HepG2 (cell line): ENCODE results near the gene CDK2AP2. TPM values are rescaled to one million over a fixed set of nuclear protein-coding genes. Genes with fewer than 3 reads are reported as not detected.

ENCODE experiments used
- ATAC-seq: fragments of 200-7000 bp; cut with Tn5 transposase; 3 replicates; pipeline ENCODE4 v1.9.1; 2020; ENCODE audit warnings: mild to moderate bottlenecking, moderate library complexity
- BruUV-seq: library from RNA; stranded (reverse); fragments of 400-500 nt; replicated peaks from 2 replicates; lab custom pipeline; 2021; lab: Mats Ljungman, UMichigan
- CTCF ChIA-PET: fragments of 300-600 bp; formaldehyde crosslinking; extraction: SDS; loops from one replicate; lab custom pipeline; 2021; ENCODE audit warnings: low total read pairs, inconsistent platforms, low intra/inter-chr PET ratio; lab: Yijun Ruan, JAX
- POLR2A ChIA-PET: fragments of 350-600 bp; sonication (Branson Sonifier 250); formaldehyde crosslinking; loops from one replicate; lab custom pipeline; 2020; ENCODE audit warnings: antibody characterized with exemption, inconsistent platforms; lab: Yijun Ruan, JAX
- DNase-seq: peaks from one replicate; pipeline ENCODE4 v3.0.0-alpha.2; 2015; ENCODE audit warnings: low spot score
- FAIRE-seq: peaks from 3 replicates; lab custom pipeline; 2011; peaks lifted over from hg19 to GRCh38; lab: Jason Lieb, UNC
- H2AFZ ChIP-seq: one replicate; pipeline ENCODE4 v1.6.1; 2011; ENCODE audit warnings: low read length, inconsistent platforms
- H3K27ac ChIP-seq: fragments of 300-600 bp; 3 replicates; pipeline ENCODE4 v1.8.0; 2011; ENCODE audit warnings: mixed run types, mild to moderate bottlenecking, mixed read lengths, low read length, inconsistent platforms; ENCODE audit not compliant: insufficient read depth; ENCODE audit errors: extremely low read length
- H3K27me3 ChIP-seq, 2 experiments: fragments of 200-600 bp in 1 of 2; 2 replicates in 1 of 2; 3 replicates in 1 of 2; pipeline versions ENCODE4 v1.6.0 to v1.8.0; 2011; ENCODE audit warnings: low read length in 2 of 2, mild to moderate bottlenecking in 2 of 2, moderate library complexity in 2 of 2, inconsistent platforms in 1 of 2; ENCODE audit not compliant: insufficient read depth in 2 of 2, control insufficient read depth in 1 of 2
- H3K36me3 ChIP-seq, 2 experiments: fragments of 200-600 bp in 1 of 2; replicated peaks in 1 of 2; 2 replicates in 1 of 2; 3 replicates in 1 of 2; pipeline versions ENCODE4 v1.5.1 to v1.8.0; 2011; ENCODE audit warnings: low read length in 2 of 2, inconsistent platforms in 1 of 2; ENCODE audit not compliant: insufficient read depth in 2 of 2, control insufficient read depth in 1 of 2
- H3K4me1 ChIP-seq: 2 replicates; pipeline ENCODE4 v1.5.1; 2012; ENCODE audit warnings: low read length, inconsistent platforms; ENCODE audit not compliant: insufficient read depth
- H3K4me2 ChIP-seq: 2 replicates; pipeline ENCODE4 v1.6.0; 2011; ENCODE audit warnings: low read depth, low read length, inconsistent platforms
- H3K4me3 ChIP-seq, 3 experiments: fragments of 200-600 bp in 1 of 3; sonication (generic), shearing (Covaris generic) in 1 of 3; replicated peaks in 1 of 3; 2 replicates each; pipeline ENCODE4 v1.5.1; 2011 to 2016; ENCODE audit warnings: low read length in 3 of 3, inconsistent platforms in 2 of 3, low read depth in 2 of 3, mild to moderate bottlenecking in 2 of 3, control low read depth in 1 of 3, mixed read lengths in 1 of 3; ENCODE audit not compliant: insufficient read depth in 1 of 3
- H3K79me2 ChIP-seq: one replicate; pipeline ENCODE4 v1.6.1; 2011; ENCODE audit warnings: low read length, inconsistent platforms; ENCODE audit not compliant: insufficient read depth
- H3K9ac ChIP-seq: 2 replicates; pipeline ENCODE4 v1.6.0; 2011; ENCODE audit warnings: mild to moderate bottlenecking, low read depth, low read length, inconsistent platforms; ENCODE audit not compliant: insufficient read depth
- H3K9me3 ChIP-seq: 2 replicates; pipeline ENCODE4 v1.5.1; 2012; ENCODE audit warnings: mild to moderate bottlenecking, low read length
- H4K20me1 ChIP-seq: 2 replicates; pipeline ENCODE4 v1.6.0; 2011; ENCODE audit warnings: inconsistent platforms, mild to moderate bottlenecking, low read length, moderate library complexity; ENCODE audit not compliant: insufficient read depth
- FOSL2 ChIP-seq: sonication (generic); formaldehyde crosslinking; IDR thresholded peaks from 2 replicates; pipeline ENCODE4 v1.4.0; 2020; ENCODE audit warnings: missing genetic modification reagents
- MEF2D ChIP-seq: sonication (generic); formaldehyde crosslinking; IDR thresholded peaks from 2 replicates; pipeline ENCODE4 v1.5.1; 2020; ENCODE audit warnings: mild to moderate bottlenecking, missing genetic modification reagents
- MXD3 ChIP-seq: IDR thresholded peaks from 2 replicates; pipeline ENCODE4 v1.6.1; 2016; ENCODE audit warnings: mild to moderate bottlenecking, missing biosample characterization, missing genetic modification reagents
- NKX3-1 ChIP-seq: sonication (generic); formaldehyde crosslinking; IDR thresholded peaks from 2 replicates; pipeline ENCODE4 v1.5.0; 2020; ENCODE audit warnings: missing genetic modification reagents
- RCOR2 ChIP-seq: IDR thresholded peaks from 2 replicates; pipeline ENCODE4 v1.6.1; 2016; ENCODE audit warnings: missing biosample characterization, missing genetic modification reagents
- RORA ChIP-seq: sonication (generic); formaldehyde crosslinking; IDR thresholded peaks from 2 replicates; pipeline ENCODE4 v1.5.0; 2020; ENCODE audit warnings: mild to moderate bottlenecking, missing genetic modification reagents, moderate library complexity
- ZNF543 ChIP-seq: sonication (generic); formaldehyde crosslinking; IDR thresholded peaks from 2 replicates; pipeline ENCODE4 v1.4.0; 2020; ENCODE audit warnings: mild to moderate bottlenecking, missing genetic modification reagents
- ZNF552 ChIP-seq: sonication (generic); formaldehyde crosslinking; IDR thresholded peaks from 2 replicates; pipeline ENCODE4 v1.9.0; 2022; ENCODE audit warnings: missing genetic modification reagents, mild to moderate bottlenecking, borderline replicate concordance
- WGBS: methylation state at CpG from one replicate; pipeline ENCODE4 v1.1.6; 2017; ENCODE audit warnings: low lambda C conversion rate; 5-methylcytosine and 5-hydroxymethylcytosine counted together
- in situ Hi-C: cut with HindIII; loops from 2 replicates; pipeline ENCODE4 v1.10.0; 2017; ENCODE audit warnings: low pct_unique_long_range_greater_than_20kb; ENCODE audit not compliant: extremely low pct_ligation_motif_present
- intact Hi-C: fragments of 100-400 bp; cut with micrococcal nuclease; formaldehyde crosslinking; loops from one replicate; pipeline ENCODE4 v1.10.0; 2022; ENCODE audit not compliant: unreplicated experiment
- polyA plus RNA-seq, 8 experiments: library from polyadenylated mRNA; depleted of rRNA in 3 of 8; stranded (reverse) in 7 of 8; unstranded in 1 of 8; fragments of >200 nt; fragmentation: Illumina TruSeq in 4 of 8; extraction: Trizol in 4 of 8; gene quantifications; 2 replicates each; pipeline versions ENCODE4 v1.2.1 to v1.2.3, GENCODE V29; 2011 to 2016; ENCODE audit warnings: low read depth in 4 of 8, missing spikeins in 1 of 8, mixed read lengths in 1 of 8; ENCODE audit not compliant: insufficient read depth in 1 of 8
- total RNA-seq, 5 experiments: library from RNA; depleted of rRNA; stranded (reverse); fragments of >200 nt; fragmentation: Illumina TruSeq; extraction: Trizol; gene quantifications; 2 replicates each; pipeline ENCODE4 v1.2.3, GENCODE V29; 2016; ENCODE audit warnings: low read depth in 1 of 5

Gene CDK2AP2
- total and polyA plus RNA-seq, 2 of the 13 experiments (the other 11 are each of a cell fraction or from before 2014, with no cell fraction given), result 15.0 to 23.2 TPM

- intact Hi-C loops (no loop called here), in situ Hi-C loops (no loop called here)
- Histone ChIP-seq H4K20me1 (no peaks in the 10 kb centered on the region), H3K4me2 (no peak overlapping the region), H3K27ac (no peak overlapping the region), H3K9ac (no peak overlapping the region), H3K9me3 (no peaks in the 10 kb centered on the region), H3K4me1 (no peaks in the 10 kb centered on the region), H2AFZ (no peak overlapping the region), H3K79me2 (no peaks in the 10 kb centered on the region), H3K4me3 (no peak overlapping the region), H3K36me3 (peaks cover 1 to 4% of the 10 kb centered on the region in 2 experiments; a peak in 3 of 5 replicates), H3K27me3 (no peaks in the 10 kb centered on the region)
- ChIA-PET CTCF (no interaction called here), POLR2A (no interaction called here)
- DNase-seq (no peak), FAIRE-seq (no peak), ATAC-seq (no peak)
- BruUV-seq, result no TSS peak
- WGBS, result 97% methylated on average over 11 of the region's 16 CpGs
- no peak for TF ChIP-seq MXD3
- no peak for TF ChIP-seq FOSL2 (CRISPR knock-in tag)
- TF ChIP-seq ZNF552, result no peak
- no peak for TF ChIP-seq ZNF543 (CRISPR knock-in tag)
- no peak for TF ChIP-seq MEF2D (CRISPR knock-in tag)
- no peak for TF ChIP-seq NKX3-1 (CRISPR knock-in tag)
- no peak for TF ChIP-seq RORA (CRISPR knock-in tag)
- TF ChIP-seq RCOR2 (CRISPR knock-in tag), result no peak
These were observed 12.5 kb downstream of the CDK2AP2 start for GRCh38 chr11:67495234-67496005.
